ENCODE results near the gene LAMA5.
"Not testable (repeated sequence)": the region's sequence is repeated elsewhere in the genome, so short reads cannot be mapped to it uniquely, and the experiment has no call there.

Gene LAMA5

DNA sequence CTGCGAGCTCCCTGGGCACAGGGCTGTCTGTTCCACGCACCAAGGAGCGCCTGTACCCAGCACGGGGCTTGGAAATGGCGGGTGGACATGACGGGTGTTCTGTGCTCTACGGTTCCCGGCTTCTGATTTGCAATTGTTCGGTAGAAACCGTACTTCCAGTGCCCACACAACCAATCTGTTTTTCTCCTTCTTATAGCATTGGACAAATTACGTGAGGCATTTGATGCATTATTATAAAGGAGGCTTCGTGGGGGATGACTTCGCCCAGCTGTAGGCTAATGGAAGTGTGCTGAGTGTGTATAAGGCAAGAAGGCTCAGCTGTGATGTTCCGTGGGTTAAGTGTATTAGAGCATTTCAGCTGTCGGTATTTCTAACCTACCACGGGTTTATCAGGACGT lies 10.0 kb upstream of the LAMA5 start:
- H3K27ac ChIP-seq (ENCODE audit: low read length) = no peak overlapping the region
- H3K27me3 ChIP-seq (ENCODE audit: insufficient read depth, low read length, poor library complexity) = no peaks in the 10 kb centered on the region
- H3K4me1 ChIP-seq (ENCODE audit: insufficient read depth, low read length) = no peaks in the 10 kb centered on the region
- H3K9me3 ChIP-seq (ENCODE audit: insufficient read depth, low read length, severe bottlenecking) = no peaks in the 10 kb centered on the region
- no peak overlapping the region for H3K9ac ChIP-seq (ENCODE audit: low read depth, low read length)
- TF ChIP-seq, protein P1, sequence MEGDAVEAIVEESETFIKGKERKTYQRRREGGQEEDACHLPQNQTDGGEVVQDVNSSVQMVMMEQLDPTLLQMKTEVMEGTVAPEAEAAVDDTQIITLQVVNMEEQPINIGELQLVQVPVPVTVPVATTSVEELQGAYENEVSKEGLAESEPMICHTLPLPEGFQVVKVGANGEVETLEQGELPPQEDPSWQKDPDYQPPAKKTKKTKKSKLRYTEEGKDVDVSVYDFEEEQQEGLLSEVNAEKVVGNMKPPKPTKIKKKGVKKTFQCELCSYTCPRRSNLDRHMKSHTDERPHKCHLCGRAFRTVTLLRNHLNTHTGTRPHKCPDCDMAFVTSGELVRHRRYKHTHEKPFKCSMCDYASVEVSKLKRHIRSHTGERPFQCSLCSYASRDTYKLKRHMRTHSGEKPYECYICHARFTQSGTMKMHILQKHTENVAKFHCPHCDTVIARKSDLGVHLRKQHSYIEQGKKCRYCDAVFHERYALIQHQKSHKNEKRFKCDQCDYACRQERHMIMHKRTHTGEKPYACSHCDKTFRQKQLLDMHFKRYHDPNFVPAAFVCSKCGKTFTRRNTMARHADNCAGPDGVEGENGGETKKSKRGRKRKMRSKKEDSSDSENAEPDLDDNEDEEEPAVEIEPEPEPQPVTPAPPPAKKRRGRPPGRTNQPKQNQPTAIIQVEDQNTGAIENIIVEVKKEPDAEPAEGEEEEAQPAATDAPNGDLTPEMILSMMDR (IDR thresholded peaks at IDR 0.05; ENCODE audit: borderline replicate concordance, extremely low read depth, low read length, poor library complexity, severe bottlenecking) = no peak
- TF ChIP-seq EZH2 (IDR thresholded peaks at IDR 0.05; ENCODE audit: borderline replicate concordance, low read depth, low read length, severe bottlenecking) = no peak
- no peak overlapping the region for H3K4me2 ChIP-seq (ENCODE audit: insufficient read depth, low read length)
- no peak overlapping the region for H3K4me3 ChIP-seq (ENCODE audit: low read depth in 1 of 2, low read length in 2 of 2)
- no peak overlapping the region for H2AFZ ChIP-seq (ENCODE audit: low read depth, low read length)
- no peaks in the 10 kb centered on the region for H3K79me2 ChIP-seq (ENCODE audit: insufficient read depth, low read length)
- ATAC-seq (ENCODE audit: insufficient read depth, low read depth) (no peak), DNase-seq (no peak)
- peaks cover 5% of the 10 kb centered on the region for H3K36me3 ChIP-seq (ENCODE audit: insufficient read depth, low read length)
- H4K20me1 ChIP-seq (ENCODE audit: insufficient read depth, low read length) = 0 out of 2 replicates have a peak, but pooled peaks cover 4% of the 10 kb centered on the region

DNA sequence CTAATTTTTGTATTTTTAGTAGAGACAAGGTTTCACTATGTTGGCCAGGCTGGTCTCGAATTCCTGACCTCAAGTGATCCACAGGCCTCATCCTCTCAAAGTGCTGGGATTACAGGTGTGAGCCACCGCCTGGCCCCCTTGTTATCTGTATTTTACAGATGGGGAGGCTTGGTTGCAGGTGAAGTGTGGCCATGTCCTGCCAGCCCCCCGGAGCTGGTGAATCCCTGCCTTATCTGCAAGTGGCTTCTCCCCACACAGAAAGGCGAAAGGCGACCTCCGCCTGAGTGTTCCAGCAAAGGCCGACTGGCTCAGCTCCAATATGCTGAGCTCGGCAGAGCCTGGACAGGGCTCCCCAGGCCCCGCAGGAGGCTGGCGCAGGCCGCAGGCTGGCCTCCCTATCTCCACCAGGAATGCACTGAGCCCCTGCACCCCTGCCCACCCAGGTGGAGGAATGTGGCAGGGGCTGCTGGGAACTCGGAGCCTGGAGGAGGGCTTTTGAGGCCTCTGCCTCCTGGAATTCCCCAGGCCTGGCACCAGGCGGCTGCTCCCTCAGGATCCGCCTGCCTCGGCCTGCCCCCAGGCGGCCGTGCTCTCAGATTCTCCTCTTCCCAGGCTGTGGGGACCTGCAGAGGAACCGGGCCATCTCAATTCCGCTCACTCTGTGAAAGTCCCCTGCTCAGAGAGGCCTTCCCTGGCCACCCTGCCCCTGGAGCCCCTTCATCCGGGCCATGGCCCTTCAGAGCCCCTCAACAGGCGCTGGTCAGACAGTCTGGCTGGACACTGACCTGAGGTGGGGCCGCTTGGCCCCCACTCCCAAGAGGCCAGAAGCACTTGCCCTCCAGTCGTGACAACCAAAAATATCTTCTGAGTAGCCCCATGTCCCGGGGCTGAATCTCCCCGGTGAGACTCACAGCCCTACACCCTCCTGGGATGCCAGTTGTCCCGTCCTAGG lies 9.3 kb upstream of the LAMA5 start:
- Histone ChIP-seq H3K9ac (ENCODE audit: low read depth, low read length) (no peak overlapping the region), H3K9me3 (ENCODE audit: insufficient read depth, low read length, severe bottlenecking) (no peaks in the 10 kb centered on the region), H4K20me1 (ENCODE audit: insufficient read depth, low read length) (peaks cover 4% of the 10 kb centered on the region; the same call in 1 of the 2 replicates), H3K36me3 (ENCODE audit: insufficient read depth, low read length) (no peaks in the 10 kb centered on the region), H3K79me2 (ENCODE audit: insufficient read depth, low read length) (no peaks in the 10 kb centered on the region), H2AFZ (ENCODE audit: low read depth, low read length) (no peak overlapping the region), H3K27me3 (ENCODE audit: insufficient read depth, low read length, poor library complexity) (no peaks in the 10 kb centered on the region), H3K4me1 (ENCODE audit: insufficient read depth, low read length) (no peaks in the 10 kb centered on the region), H3K4me3 (ENCODE audit: low read depth in 1 of 2, low read length in 2 of 2) (no peak overlapping the region), H3K4me2 (ENCODE audit: insufficient read depth, low read length) (no peak overlapping the region), H3K27ac (ENCODE audit: low read length) (no peak overlapping the region)
- no peak for ATAC-seq (ENCODE audit: insufficient read depth, low read depth)
- TF ChIP-seq, protein P1 (IDR thresholded peaks at IDR 0.05; ENCODE audit: borderline replicate concordance, extremely low read depth, low read length, poor library complexity, severe bottlenecking) = no peak
- no peak for TF ChIP-seq EZH2 (IDR thresholded peaks at IDR 0.05; ENCODE audit: borderline replicate concordance, low read depth, low read length, severe bottlenecking)
- DNase-seq = no peak

DNA sequence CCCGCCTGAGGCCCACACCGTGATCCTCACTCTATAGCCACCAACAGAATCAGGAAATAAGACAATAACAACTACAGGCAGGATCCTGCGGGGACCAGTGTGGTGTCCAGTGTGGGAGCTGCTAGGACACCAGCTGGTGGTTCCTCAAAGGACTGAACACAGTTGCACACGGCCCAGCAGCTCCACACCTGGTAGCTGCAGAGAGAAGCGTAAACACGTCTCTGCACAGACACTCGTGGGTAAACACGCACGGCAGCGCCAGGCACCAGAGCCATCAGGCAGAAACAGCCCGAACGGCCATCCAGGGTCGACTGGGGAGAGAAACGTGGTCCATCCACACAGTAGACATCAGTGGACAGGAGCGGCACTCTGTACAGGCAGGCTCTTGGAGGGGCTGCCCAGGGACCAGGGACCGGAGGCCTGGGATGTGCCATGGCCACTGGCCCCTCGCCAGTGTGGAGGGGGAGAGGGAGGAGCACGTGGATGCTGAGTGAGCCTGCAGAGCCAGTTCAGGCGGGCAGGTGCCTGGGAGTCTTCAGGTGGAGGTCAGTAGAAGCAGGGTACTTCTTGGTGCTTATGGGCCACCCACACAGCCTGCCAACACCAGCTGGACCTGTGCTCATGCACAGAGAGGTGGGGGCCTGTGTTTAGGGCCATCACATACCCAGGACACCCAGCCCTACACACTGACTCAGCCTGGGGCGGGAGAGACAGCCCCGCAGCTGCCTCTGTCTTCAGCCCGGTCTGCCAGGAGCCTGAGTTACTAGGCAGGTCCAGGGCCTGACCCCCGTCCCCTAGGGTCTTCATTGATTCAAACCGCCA lies 7.4 kb upstream of the LAMA5 start:
- ATAC-seq (ENCODE audit: insufficient read depth, low read depth) = no peak
- no peak overlapping the region for H3K27ac ChIP-seq (ENCODE audit: low read length)
- no peaks in the 10 kb centered on the region for H3K4me1 ChIP-seq (ENCODE audit: insufficient read depth, low read length)
- no peaks in the 10 kb centered on the region for H3K36me3 ChIP-seq (ENCODE audit: insufficient read depth, low read length)
- H2AFZ ChIP-seq (ENCODE audit: low read depth, low read length) = no peak overlapping the region
- no peak overlapping the region for H3K4me2 ChIP-seq (ENCODE audit: insufficient read depth, low read length)
- no peaks in the 10 kb centered on the region for H3K27me3 ChIP-seq (ENCODE audit: insufficient read depth, low read length, poor library complexity)
- no peaks in the 10 kb centered on the region for H3K9me3 ChIP-seq (ENCODE audit: insufficient read depth, low read length, severe bottlenecking)
- H3K79me2 ChIP-seq (ENCODE audit: insufficient read depth, low read length) = no peaks in the 10 kb centered on the region
- TF ChIP-seq EZH2 (IDR thresholded peaks at IDR 0.05; ENCODE audit: borderline replicate concordance, low read depth, low read length, severe bottlenecking) = no peak
- TF ChIP-seq, protein P1 (IDR thresholded peaks at IDR 0.05; ENCODE audit: borderline replicate concordance, extremely low read depth, low read length, poor library complexity, severe bottlenecking) = no peak
- H4K20me1 ChIP-seq (ENCODE audit: insufficient read depth, low read length) = peaks cover 11% of the 10 kb centered on the region
- DNase-seq = no peak
- H3K9ac ChIP-seq (ENCODE audit: low read depth, low read length) = no peak overlapping the region
- H3K4me3 ChIP-seq (ENCODE audit: low read depth in 1 of 2, low read length in 2 of 2) = no peak overlapping the region

DNA sequence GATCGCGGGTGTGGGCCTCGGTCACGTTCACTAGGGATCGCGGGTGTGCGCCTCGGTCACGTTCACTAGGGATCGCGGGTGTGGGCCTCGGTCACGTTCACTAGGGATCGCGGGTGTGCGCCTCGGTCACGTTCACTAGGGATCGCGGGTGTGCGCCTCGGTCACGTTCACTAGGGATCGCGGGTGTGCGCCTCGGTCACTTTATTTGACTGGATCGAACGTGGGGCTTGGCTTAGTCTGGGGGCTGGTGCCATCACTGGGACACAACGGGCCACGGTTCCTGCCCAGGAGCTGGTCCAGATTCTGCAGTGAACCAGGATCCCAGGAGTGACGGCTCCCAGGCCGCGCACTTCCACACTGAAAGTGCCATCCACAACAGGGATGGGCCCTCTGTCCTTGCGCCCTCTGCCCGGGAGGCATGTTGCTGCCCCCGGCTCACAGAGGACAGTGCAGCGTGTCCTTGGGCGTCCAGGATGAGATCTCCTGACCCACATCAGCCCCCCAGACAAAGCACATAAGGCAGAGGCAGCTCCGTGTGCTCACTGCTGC lies 6.6 kb upstream of the LAMA5 start:
- not testable (repeated sequence) for H3K4me1 ChIP-seq (ENCODE audit: insufficient read depth, low read length); H3K4me3 ChIP-seq (ENCODE audit: low read depth in 1 of 2, low read length in 2 of 2); H3K4me2 ChIP-seq (ENCODE audit: insufficient read depth, low read length); H3K27me3 ChIP-seq (ENCODE audit: insufficient read depth, low read length, poor library complexity); H3K27ac ChIP-seq (ENCODE audit: low read length); H3K9ac ChIP-seq (ENCODE audit: low read depth, low read length); H3K36me3 ChIP-seq (ENCODE audit: insufficient read depth, low read length); H2AFZ ChIP-seq (ENCODE audit: low read depth, low read length); H3K9me3 ChIP-seq (ENCODE audit: insufficient read depth, low read length, severe bottlenecking); DNase-seq; H3K79me2 ChIP-seq (ENCODE audit: insufficient read depth, low read length); ATAC-seq (ENCODE audit: insufficient read depth, low read depth)
- peaks cover 12% of the 10 kb centered on the region for H4K20me1 ChIP-seq (ENCODE audit: insufficient read depth, low read length)
